ENCODE measurements around the gene HGFAC.

- TF ChIP-seq, protein P1, sequence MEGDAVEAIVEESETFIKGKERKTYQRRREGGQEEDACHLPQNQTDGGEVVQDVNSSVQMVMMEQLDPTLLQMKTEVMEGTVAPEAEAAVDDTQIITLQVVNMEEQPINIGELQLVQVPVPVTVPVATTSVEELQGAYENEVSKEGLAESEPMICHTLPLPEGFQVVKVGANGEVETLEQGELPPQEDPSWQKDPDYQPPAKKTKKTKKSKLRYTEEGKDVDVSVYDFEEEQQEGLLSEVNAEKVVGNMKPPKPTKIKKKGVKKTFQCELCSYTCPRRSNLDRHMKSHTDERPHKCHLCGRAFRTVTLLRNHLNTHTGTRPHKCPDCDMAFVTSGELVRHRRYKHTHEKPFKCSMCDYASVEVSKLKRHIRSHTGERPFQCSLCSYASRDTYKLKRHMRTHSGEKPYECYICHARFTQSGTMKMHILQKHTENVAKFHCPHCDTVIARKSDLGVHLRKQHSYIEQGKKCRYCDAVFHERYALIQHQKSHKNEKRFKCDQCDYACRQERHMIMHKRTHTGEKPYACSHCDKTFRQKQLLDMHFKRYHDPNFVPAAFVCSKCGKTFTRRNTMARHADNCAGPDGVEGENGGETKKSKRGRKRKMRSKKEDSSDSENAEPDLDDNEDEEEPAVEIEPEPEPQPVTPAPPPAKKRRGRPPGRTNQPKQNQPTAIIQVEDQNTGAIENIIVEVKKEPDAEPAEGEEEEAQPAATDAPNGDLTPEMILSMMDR (IDR thresholded peaks at IDR 0.05 in 2 of 3, conservative IDR thresholded peaks at IDR 0.05 in 1 of 3; ENCODE audit: control insufficient read depth in 2 of 3, extremely low read depth in 1 of 3, insufficient read depth in 1 of 3, low read depth in 3 of 3, low read length in 3 of 3) = no peak
- TF ChIP-seq RAD21 (IDR thresholded peaks at IDR 0.05; ENCODE audit: insufficient read depth, low read depth, low read length) = no peak
- no peak for TF ChIP-seq MEF2B (IDR thresholded peaks at IDR 0.05; ENCODE audit: partially characterized antibody, poor library complexity, severe bottlenecking)
- no peak for TF ChIP-seq ZZZ3 (IDR thresholded peaks at IDR 0.05; ENCODE audit: control insufficient read depth, insufficient read length, low read depth)
- TF ChIP-seq SPI1 (IDR thresholded peaks at IDR 0.05; ENCODE audit: borderline replicate concordance, insufficient read depth, low read depth, low read length) = no peak
- TF ChIP-seq EP300 (IDR thresholded peaks at IDR 0.05; ENCODE audit: borderline replicate concordance in 1 of 2, control insufficient read depth in 1 of 2, low read depth in 2 of 2, low read length in 2 of 2) = no peak
- TF ChIP-seq FOXM1 (IDR thresholded peaks at IDR 0.05; ENCODE audit: low read depth, low read length) = no peak
- TF ChIP-seq CHD1 (IDR thresholded peaks at IDR 0.05; ENCODE audit: low read depth, low read length) = no peak
- no peak for TF ChIP-seq NBN (IDR thresholded peaks at IDR 0.05)
- TF ChIP-seq SMARCA5 (IDR thresholded peaks at IDR 0.05) = no peak
- no peak for TF ChIP-seq PAX5 (IDR thresholded peaks at IDR 0.05; ENCODE audit: borderline replicate concordance, low read depth, low read length)
These were observed 51.3 kb downstream of the HGFAC start for GRCh38 chr4:3492741-3493719.

All from GM12878 (cell line).